ENCODE results near the gene PCDH9. TPM values are rescaled to one million over a fixed set of nuclear protein-coding genes. Genes with fewer than 3 reads are reported as not detected.

The PCDH9 gene
- total and polyA plus RNA-seq, 2 of the 13 experiments (the other 11 are each of a cell fraction or from before 2014, with no cell fraction given), result 0.09 TPM; not detected in 1

GRCh38 chr13:67101730-67102467 lies 128.2 kb downstream of the PCDH9 start:
- Histone ChIP-seq H3K9me3 (ENCODE audit: low read length) (no peaks in the 10 kb centered on the region), H3K4me3 (replicated peaks in 1 of 3; ENCODE audit: insufficient read depth in 1 of 3, low read depth in 2 of 3, low read length in 3 of 3) (no peak overlapping the region), H3K9ac (ENCODE audit: insufficient read depth, low read depth, low read length) (no peak overlapping the region), H3K27ac (ENCODE audit: extremely low read length, insufficient read depth, low read length) (no peak overlapping the region), H3K4me1 (ENCODE audit: insufficient read depth, low read length) (no peaks in the 10 kb centered on the region), H3K36me3 (replicated peaks in 1 of 2; ENCODE audit: control insufficient read depth in 1 of 2, insufficient read depth in 2 of 2, low read length in 2 of 2) (no peaks in the 10 kb centered on the region), H2AFZ (ENCODE audit: low read length) (no peak overlapping the region), H4K20me1 (ENCODE audit: insufficient read depth, low read length) (no peaks in the 10 kb centered on the region), H3K27me3 (ENCODE audit: control insufficient read depth in 1 of 2, insufficient read depth in 2 of 2, low read length in 2 of 2) (no peaks in the 10 kb centered on the region), H3K4me2 (ENCODE audit: low read depth, low read length) (no peak overlapping the region), H3K79me2 (ENCODE audit: insufficient read depth, low read length) (no peaks in the 10 kb centered on the region)
- no peak for DNase-seq (ENCODE audit: low spot score)
- in situ Hi-C loops (cut with HindIII; ENCODE audit: extremely low pct_ligation_motif_present, low pct_unique_long_range_greater_than_20kb) (no loop called here), intact Hi-C loops (cut with micrococcal nuclease; ENCODE audit: unreplicated experiment) (no loop called here)
- no peak for ATAC-seq
- FAIRE-seq, result no peak
- BruUV-seq (replicated peaks), result no TSS peak
- TF ChIP-seq ZBTB1 (CRISPR knock-in tag; IDR thresholded peaks at IDR 0.05; ENCODE audit: borderline replicate concordance) (no peak), ZNF589 (CRISPR knock-in tag; conservative IDR thresholded peaks at IDR 0.05) (no peak), ZNF577 (CRISPR knock-in tag; IDR thresholded peaks at IDR 0.05; ENCODE audit: borderline replicate concordance, low read depth) (no peak), SOX6 (IDR thresholded peaks at IDR 0.05) (no peak), SOX6 (CRISPR knock-in tag; IDR thresholded peaks at IDR 0.05) (no peak), NR0B2 (CRISPR knock-in tag; IDR thresholded peaks at IDR 0.05) (no peak)
- TF ChIP-seq, protein P1, sequence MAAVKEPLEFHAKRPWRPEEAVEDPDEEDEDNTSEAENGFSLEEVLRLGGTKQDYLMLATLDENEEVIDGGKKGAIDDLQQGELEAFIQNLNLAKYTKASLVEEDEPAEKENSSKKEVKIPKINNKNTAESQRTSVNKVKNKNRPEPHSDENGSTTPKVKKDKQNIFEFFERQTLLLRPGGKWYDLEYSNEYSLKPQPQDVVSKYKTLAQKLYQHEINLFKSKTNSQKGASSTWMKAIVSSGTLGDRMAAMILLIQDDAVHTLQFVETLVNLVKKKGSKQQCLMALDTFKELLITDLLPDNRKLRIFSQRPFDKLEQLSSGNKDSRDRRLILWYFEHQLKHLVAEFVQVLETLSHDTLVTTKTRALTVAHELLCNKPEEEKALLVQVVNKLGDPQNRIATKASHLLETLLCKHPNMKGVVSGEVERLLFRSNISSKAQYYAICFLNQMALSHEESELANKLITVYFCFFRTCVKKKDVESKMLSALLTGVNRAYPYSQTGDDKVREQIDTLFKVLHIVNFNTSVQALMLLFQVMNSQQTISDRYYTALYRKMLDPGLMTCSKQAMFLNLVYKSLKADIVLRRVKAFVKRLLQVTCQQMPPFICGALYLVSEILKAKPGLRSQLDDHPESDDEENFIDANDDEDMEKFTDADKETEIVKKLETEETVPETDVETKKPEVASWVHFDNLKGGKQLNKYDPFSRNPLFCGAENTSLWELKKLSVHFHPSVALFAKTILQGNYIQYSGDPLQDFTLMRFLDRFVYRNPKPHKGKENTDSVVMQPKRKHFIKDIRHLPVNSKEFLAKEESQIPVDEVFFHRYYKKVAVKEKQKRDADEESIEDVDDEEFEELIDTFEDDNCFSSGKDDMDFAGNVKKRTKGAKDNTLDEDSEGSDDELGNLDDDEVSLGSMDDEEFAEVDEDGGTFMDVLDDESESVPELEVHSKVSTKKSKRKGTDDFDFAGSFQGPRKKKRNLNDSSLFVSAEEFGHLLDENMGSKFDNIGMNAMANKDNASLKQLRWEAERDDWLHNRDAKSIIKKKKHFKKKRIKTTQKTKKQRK (IDR thresholded peaks at IDR 0.05; ENCODE audit: low read length), result no peak
- ChIA-PET POLR2A (no interaction called here), CTCF (ENCODE audit: low intra/inter-chr PET ratio, low total read pairs) (no interaction called here)
- under 1% methylated on average over 4 of the region's 4 CpGs for WGBS (ENCODE audit: low lambda C conversion rate)
